Measurements from ENCODE around the gene CYP4F22. TPM values are rescaled to one million over a fixed set of nuclear protein-coding genes. Genes with fewer than 3 reads are reported as not detected.

The CYP4F22 gene
- total and polyA plus RNA-seq, 10 of the 15 experiments (the other 5 are each of a cell fraction or from before 2014, with no cell fraction given) = not detected

DNA sequence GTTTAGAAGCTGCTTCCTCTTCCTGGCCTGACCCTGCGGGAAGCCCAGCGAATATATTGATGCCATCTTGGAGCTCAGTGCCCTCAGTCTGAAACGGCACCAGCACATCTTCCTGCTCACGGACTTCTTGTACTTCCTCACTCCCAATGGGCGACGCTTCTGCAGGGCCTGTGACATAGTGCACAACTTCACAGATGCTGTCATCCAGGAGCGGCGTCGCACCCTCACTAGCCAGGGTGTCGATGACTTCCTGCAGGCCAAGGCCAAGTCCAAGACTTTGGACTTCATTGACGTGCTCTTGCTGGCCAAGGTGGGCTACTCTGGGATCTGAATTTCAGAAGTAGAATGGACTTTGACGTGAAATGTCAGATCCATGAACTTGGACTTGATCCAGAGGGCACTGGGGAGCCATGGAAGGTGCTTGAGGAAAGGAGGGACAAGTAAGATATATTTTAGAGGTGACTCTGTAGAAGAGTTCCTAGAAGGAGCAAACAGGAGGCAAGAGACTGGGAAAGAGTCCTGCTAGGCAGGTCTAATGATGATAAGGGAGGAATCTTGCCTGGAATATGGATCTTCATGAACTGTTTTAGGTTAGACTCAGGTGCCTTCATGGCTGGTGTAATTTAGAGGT, 68.3 kb downstream of the CYP4F22 start:
- DNase-seq (ENCODE audit: low read depth, low spot score) (no peak), ATAC-seq (no peak), FAIRE-seq (no peak)
- Histone ChIP-seq H3K9ac (ENCODE audit: control insufficient read depth, insufficient read depth, low read length) (no peak overlapping the region), H3K9me3 (replicated peaks; ENCODE audit: control insufficient read depth, insufficient read depth, low read length) (no peaks in the 10 kb centered on the region), H3K4me1 (ENCODE audit: control insufficient read depth, insufficient read depth, low read length) (no peaks in the 10 kb centered on the region), H4K20me1 (ENCODE audit: control insufficient read depth, insufficient read depth) (no peaks in the 10 kb centered on the region), H3K36me3 (ENCODE audit: control insufficient read depth in 2 of 2, insufficient read depth in 2 of 2, low read length in 1 of 2) (no peaks in the 10 kb centered on the region), H3K4me3 (no peak overlapping the region), H3K27me3 (replicated peaks in 1 of 2; ENCODE audit: control insufficient read depth in 2 of 2, insufficient read depth in 2 of 2, low read length in 1 of 2) (no peaks in the 10 kb centered on the region), H3K79me2 (ENCODE audit: control insufficient read depth, insufficient read depth, low read length) (no peaks in the 10 kb centered on the region), H3K4me2 (ENCODE audit: control insufficient read depth, insufficient read depth) (no peak overlapping the region), H3K27ac (ENCODE audit: control insufficient read depth, insufficient read depth) (no peak overlapping the region), H2AFZ (ENCODE audit: control insufficient read depth, low read depth, low read length) (no peak overlapping the region)
- POLR2A ChIA-PET = no interaction called here
- CTCF ChIA-PET = no interaction called here
- 48% methylated on average over 12 of the region's 12 CpGs for WGBS (ENCODE audit: insufficient coverage, insufficient replicate concordance, low lambda C conversion rate, missing lambda C conversion rate)
- RAD21 ChIA-PET (ENCODE audit: unreplicated experiment) = no interaction called here
- in situ Hi-C loops (cut with MboI) (no loop called here), intact Hi-C loops (cut with micrococcal nuclease; ENCODE audit: unreplicated experiment) (no loop called here)
- BruUV-seq (replicated peaks) = no TSS peak
- TF ChIP-seq SMAD1 (IDR thresholded peaks at IDR 0.05; ENCODE audit: low read depth, partially characterized antibody) (no peak), IKZF2 (IDR thresholded peaks at IDR 0.05) (no peak), MXI1 (IDR thresholded peaks at IDR 0.05; ENCODE audit: low read depth, low read length) (no peak), ZBED1 (IDR thresholded peaks at IDR 0.05; ENCODE audit: borderline replicate concordance) (no peak), RELA (IDR thresholded peaks at IDR 0.05; ENCODE audit: borderline replicate concordance, partially characterized antibody) (no peak), POU2F2 (IDR thresholded peaks at IDR 0.05; ENCODE audit: borderline replicate concordance, low read depth, low read length) (no peak), BCL11A (IDR thresholded peaks at IDR 0.05; ENCODE audit: low read depth, low read length) (no peak), JUND (IDR thresholded peaks at IDR 0.05; ENCODE audit: low read depth, low read length) (no peak), NR2C2 (IDR thresholded peaks at IDR 0.05; ENCODE audit: borderline replicate concordance, control insufficient read depth, insufficient read length, low read depth) (no peak), SIN3A (IDR thresholded peaks at IDR 0.05; ENCODE audit: low read depth, low read length) (no peak), SREBF1 (IDR thresholded peaks at IDR 0.05; ENCODE audit: low read length) (no peak), LARP7 (IDR thresholded peaks at IDR 0.05) (no peak), BMI1 (IDR thresholded peaks at IDR 0.05; ENCODE audit: borderline replicate concordance) (no peak)
- TF ChIP-seq, protein P1, sequence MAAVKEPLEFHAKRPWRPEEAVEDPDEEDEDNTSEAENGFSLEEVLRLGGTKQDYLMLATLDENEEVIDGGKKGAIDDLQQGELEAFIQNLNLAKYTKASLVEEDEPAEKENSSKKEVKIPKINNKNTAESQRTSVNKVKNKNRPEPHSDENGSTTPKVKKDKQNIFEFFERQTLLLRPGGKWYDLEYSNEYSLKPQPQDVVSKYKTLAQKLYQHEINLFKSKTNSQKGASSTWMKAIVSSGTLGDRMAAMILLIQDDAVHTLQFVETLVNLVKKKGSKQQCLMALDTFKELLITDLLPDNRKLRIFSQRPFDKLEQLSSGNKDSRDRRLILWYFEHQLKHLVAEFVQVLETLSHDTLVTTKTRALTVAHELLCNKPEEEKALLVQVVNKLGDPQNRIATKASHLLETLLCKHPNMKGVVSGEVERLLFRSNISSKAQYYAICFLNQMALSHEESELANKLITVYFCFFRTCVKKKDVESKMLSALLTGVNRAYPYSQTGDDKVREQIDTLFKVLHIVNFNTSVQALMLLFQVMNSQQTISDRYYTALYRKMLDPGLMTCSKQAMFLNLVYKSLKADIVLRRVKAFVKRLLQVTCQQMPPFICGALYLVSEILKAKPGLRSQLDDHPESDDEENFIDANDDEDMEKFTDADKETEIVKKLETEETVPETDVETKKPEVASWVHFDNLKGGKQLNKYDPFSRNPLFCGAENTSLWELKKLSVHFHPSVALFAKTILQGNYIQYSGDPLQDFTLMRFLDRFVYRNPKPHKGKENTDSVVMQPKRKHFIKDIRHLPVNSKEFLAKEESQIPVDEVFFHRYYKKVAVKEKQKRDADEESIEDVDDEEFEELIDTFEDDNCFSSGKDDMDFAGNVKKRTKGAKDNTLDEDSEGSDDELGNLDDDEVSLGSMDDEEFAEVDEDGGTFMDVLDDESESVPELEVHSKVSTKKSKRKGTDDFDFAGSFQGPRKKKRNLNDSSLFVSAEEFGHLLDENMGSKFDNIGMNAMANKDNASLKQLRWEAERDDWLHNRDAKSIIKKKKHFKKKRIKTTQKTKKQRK (IDR thresholded peaks at IDR 0.05; ENCODE audit: low read depth, low read length) = no peak
- TF ChIP-seq, protein P2, sequence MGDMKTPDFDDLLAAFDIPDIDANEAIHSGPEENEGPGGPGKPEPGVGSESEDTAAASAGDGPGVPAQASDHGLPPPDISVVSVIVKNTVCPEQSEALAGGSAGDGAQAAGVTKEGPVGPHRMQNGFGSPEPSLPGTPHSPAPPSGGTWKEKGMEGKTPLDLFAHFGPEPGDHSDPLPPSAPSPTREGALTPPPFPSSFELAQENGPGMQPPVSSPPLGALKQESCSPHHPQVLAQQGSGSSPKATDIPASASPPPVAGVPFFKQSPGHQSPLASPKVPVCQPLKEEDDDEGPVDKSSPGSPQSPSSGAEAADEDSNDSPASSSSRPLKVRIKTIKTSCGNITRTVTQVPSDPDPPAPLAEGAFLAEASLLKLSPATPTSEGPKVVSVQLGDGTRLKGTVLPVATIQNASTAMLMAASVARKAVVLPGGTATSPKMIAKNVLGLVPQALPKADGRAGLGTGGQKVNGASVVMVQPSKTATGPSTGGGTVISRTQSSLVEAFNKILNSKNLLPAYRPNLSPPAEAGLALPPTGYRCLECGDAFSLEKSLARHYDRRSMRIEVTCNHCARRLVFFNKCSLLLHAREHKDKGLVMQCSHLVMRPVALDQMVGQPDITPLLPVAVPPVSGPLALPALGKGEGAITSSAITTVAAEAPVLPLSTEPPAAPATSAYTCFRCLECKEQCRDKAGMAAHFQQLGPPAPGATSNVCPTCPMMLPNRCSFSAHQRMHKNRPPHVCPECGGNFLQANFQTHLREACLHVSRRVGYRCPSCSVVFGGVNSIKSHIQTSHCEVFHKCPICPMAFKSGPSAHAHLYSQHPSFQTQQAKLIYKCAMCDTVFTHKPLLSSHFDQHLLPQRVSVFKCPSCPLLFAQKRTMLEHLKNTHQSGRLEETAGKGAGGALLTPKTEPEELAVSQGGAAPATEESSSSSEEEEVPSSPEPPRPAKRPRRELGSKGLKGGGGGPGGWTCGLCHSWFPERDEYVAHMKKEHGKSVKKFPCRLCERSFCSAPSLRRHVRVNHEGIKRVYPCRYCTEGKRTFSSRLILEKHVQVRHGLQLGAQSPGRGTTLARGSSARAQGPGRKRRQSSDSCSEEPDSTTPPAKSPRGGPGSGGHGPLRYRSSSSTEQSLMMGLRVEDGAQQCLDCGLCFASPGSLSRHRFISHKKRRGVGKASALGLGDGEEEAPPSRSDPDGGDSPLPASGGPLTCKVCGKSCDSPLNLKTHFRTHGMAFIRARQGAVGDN (IDR thresholded peaks at IDR 0.05) = no peak
- TF ChIP-seq, protein P3, sequence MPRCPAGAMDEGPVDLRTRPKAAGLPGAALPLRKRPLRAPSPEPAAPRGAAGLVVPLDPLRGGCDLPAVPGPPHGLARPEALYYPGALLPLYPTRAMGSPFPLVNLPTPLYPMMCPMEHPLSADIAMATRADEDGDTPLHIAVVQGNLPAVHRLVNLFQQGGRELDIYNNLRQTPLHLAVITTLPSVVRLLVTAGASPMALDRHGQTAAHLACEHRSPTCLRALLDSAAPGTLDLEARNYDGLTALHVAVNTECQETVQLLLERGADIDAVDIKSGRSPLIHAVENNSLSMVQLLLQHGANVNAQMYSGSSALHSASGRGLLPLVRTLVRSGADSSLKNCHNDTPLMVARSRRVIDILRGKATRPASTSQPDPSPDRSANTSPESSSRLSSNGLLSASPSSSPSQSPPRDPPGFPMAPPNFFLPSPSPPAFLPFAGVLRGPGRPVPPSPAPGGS (IDR thresholded peaks at IDR 0.05; ENCODE audit: borderline replicate concordance, insufficient read depth, low read depth, low read length, poor library complexity, severe bottlenecking) = no peak
- SMC1A ChIA-PET (ENCODE audit: uncharacterized antibody, unreplicated experiment) = no interaction called here

Data from GM12878 (cell line).